ENCODE data around the gene FGF5. TPM values are rescaled to one million over a fixed set of nuclear protein-coding genes. Genes with fewer than 3 reads are reported as not detected.

FGF5 gene
- total and polyA plus RNA-seq, 2 of the 13 experiments (the other 11 are each of a cell fraction or from before 2014, with no cell fraction given): not detected

GRCh38 chr4:80312124-80312523 is 45.7 kb downstream of the FGF5 start:
- no peaks in the 10 kb centered on the region; a peak in 1 of 5 replicates for H3K27me3 ChIP-seq (ENCODE audit: control insufficient read depth in 1 of 2, insufficient read depth in 2 of 2, low read length in 2 of 2)
- POLR2A ChIA-PET: no interaction called here
- CTCF ChIA-PET (ENCODE audit: low intra/inter-chr PET ratio, low total read pairs): no interaction called here
- H3K9ac ChIP-seq (ENCODE audit: insufficient read depth, low read depth, low read length): no peak overlapping the region
- BruUV-seq (replicated peaks): no TSS peak
- TF ChIP-seq ZNF83 (CRISPR knock-in tag; IDR thresholded peaks at IDR 0.05; ENCODE audit: borderline replicate concordance) (no peak), ZNF484 (CRISPR knock-in tag; IDR thresholded peaks at IDR 0.05; ENCODE audit: borderline replicate concordance, low read depth) (no peak), HMG20A (CRISPR knock-in tag; IDR thresholded peaks at IDR 0.05; ENCODE audit: borderline replicate concordance) (no peak), ZSCAN30 (CRISPR knock-in tag; IDR thresholded peaks at IDR 0.05) (no peak), KMT2A (CRISPR knock-in tag; IDR thresholded peaks at IDR 0.05) (no peak), IKZF4 (CRISPR knock-in tag; IDR thresholded peaks at IDR 0.05; ENCODE audit: borderline replicate concordance, low read depth, not compliant biosample characterization) (no peak), MED8 (CRISPR knock-in tag; IDR thresholded peaks at IDR 0.05; ENCODE audit: insufficient replicate concordance) (no peak), ZNF562 (CRISPR knock-in tag; IDR thresholded peaks at IDR 0.05; ENCODE audit: borderline replicate concordance) (no peak), RFXAP (CRISPR knock-in tag; IDR thresholded peaks at IDR 0.05; ENCODE audit: borderline replicate concordance) (no peak), SMAD1 (CRISPR knock-in tag; IDR thresholded peaks at IDR 0.05; ENCODE audit: borderline replicate concordance, low read depth) (no peak), FOSL2 (CRISPR knock-in tag; IDR thresholded peaks at IDR 0.05) (no peak)
- no peaks in the 10 kb centered on the region for H4K20me1 ChIP-seq (ENCODE audit: insufficient read depth, low read length)
- no peaks in the 10 kb centered on the region for H3K4me1 ChIP-seq (ENCODE audit: insufficient read depth, low read length)
- no peaks in the 10 kb centered on the region for H3K79me2 ChIP-seq (ENCODE audit: insufficient read depth, low read length)
- no peak for FAIRE-seq
- intact Hi-C loops (cut with micrococcal nuclease; ENCODE audit: unreplicated experiment): no loop called here
- no peak overlapping the region for H3K4me3 ChIP-seq (replicated peaks in 1 of 3; ENCODE audit: insufficient read depth in 1 of 3, low read depth in 2 of 3, low read length in 3 of 3)
- no peak overlapping the region for H2AFZ ChIP-seq (ENCODE audit: low read length)
- in situ Hi-C loops (cut with HindIII; ENCODE audit: extremely low pct_ligation_motif_present, low pct_unique_long_range_greater_than_20kb): no loop called here
- 0% methylated on average over 1 of the region's 1 CpG for WGBS (ENCODE audit: low lambda C conversion rate)
- DNase-seq (ENCODE audit: low spot score): no peak
- H3K27ac ChIP-seq (ENCODE audit: extremely low read length, insufficient read depth, low read length): no peak overlapping the region
- no peak overlapping the region for H3K4me2 ChIP-seq (ENCODE audit: low read depth, low read length)
- ATAC-seq: no peak
- H3K9me3 ChIP-seq (ENCODE audit: low read length): no peaks in the 10 kb centered on the region
- no peaks in the 10 kb centered on the region for H3K36me3 ChIP-seq (replicated peaks in 1 of 2; ENCODE audit: control insufficient read depth in 1 of 2, insufficient read depth in 2 of 2, low read length in 2 of 2)
